Spleen (tissue), 11 donors: Measurements from ENCODE around the gene SRPK2. TPM values are rescaled to one million over a fixed set of nuclear protein-coding genes. Genes with fewer than 3 reads are reported as not detected.

Experiments used
- DNase-seq: peaks from one replicate; pipeline ENCODE4 v3.0.0-alpha.2; 2020
- H3K27ac ChIP-seq, 8 donors: fragments of 200-600 bp; sonication (generic) in 7 of 8; 1 replicate in 4 of 8; 2 replicates in 4 of 8; pipeline versions ENCODE4 v1.5.0 to v1.8.0; 2016 to 2021; ENCODE audit warnings: inconsistent platforms in 4 of 8, mild to moderate bottlenecking in 4 of 8, moderate library complexity in 1 of 8
- H3K27me3 ChIP-seq, 7 donors: fragments of 200-600 bp; sonication (generic) in 6 of 7; replicated peaks in 1 of 7; 1 replicate in 4 of 7; 2 replicates in 3 of 7; pipeline versions ENCODE4 v1.5.0 to v1.8.0; 2016 to 2021; ENCODE audit warnings: inconsistent platforms in 3 of 7, mild to moderate bottlenecking in 1 of 7
- H3K36me3 ChIP-seq, 6 donors: fragments of 200-600 bp; sonication (generic) in 5 of 6; 1 replicate in 4 of 6; 2 replicates in 2 of 6; pipeline versions ENCODE4 v1.5.0 to v1.8.0; 2016 to 2021; ENCODE audit warnings: inconsistent platforms in 2 of 6
- H3K4me1 ChIP-seq, 6 donors: fragments of 200-600 bp; sonication (generic) in 5 of 6; 1 replicate in 3 of 6; 2 replicates in 3 of 6; pipeline versions ENCODE4 v1.5.0 to v1.8.0; 2016 to 2021; ENCODE audit warnings: inconsistent platforms in 3 of 6
- H3K4me3 ChIP-seq, 8 donors: fragments of 200-600 bp; sonication (generic) in 7 of 8; 1 replicate in 4 of 8; 2 replicates in 4 of 8; pipeline versions ENCODE4 v1.5.0 to v1.8.0; 2016 to 2021; ENCODE audit warnings: inconsistent platforms in 4 of 8, mild to moderate bottlenecking in 4 of 8, moderate library complexity in 2 of 8
- H3K9me3 ChIP-seq, 8 donors: fragments of 200-600 bp; sonication (generic) in 7 of 8; 1 replicate in 4 of 8; 2 replicates in 4 of 8; pipeline versions ENCODE4 v1.5.0 to v1.8.0; 2016 to 2021; ENCODE audit warnings: inconsistent platforms in 4 of 8
- POLR2A ChIP-seq, 3 donors: fragments of 450-650 bp; IDR thresholded peaks; one replicate each; pipeline ENCODE4 v1.5.1; 2017; ENCODE audit warnings: antibody characterized with exemption in 3 of 3, mild to moderate bottlenecking in 1 of 3
- POLR2AphosphoS5 ChIP-seq, 3 donors: sonication (generic); formaldehyde crosslinking; IDR thresholded peaks; one replicate each; pipeline ENCODE4 v1.5.1; 2017; ENCODE audit warnings: antibody characterized with exemption in 3 of 3
- WGBS, 5 donors: extraction: QIAGEN DNeasy Blood & Tissue Kit in 3 of 5; methylation state at CpG; one replicate each; pipeline versions ENCODE4 v1.1.5 to v1.1.7; 2013 to 2018; 5-methylcytosine and 5-hydroxymethylcytosine counted together
- intact Hi-C: fragments of 100-400 bp; cut with DNase I; formaldehyde crosslinking; loops from one replicate; pipeline ENCODE4 v1.15.0; 2023; ENCODE audit warnings: low total_unique reads
- polyA plus RNA-seq, 3 donors: library from polyadenylated mRNA; stranded (reverse); fragments of 200-250 nt; gene quantifications; one replicate each; pipeline ENCODE4 v1.2.1, GENCODE V29; 2013
- total RNA-seq, 7 donors: library from RNA; depleted of rRNA in 3 of 7; stranded (reverse); fragments of >200 nt in 3 of 7; fragmentation: NEBNext Ultra II Directional in 4 of 7; extraction: Animal tissue kit (Norgen Biotek cat#: 25700) in 4 of 7; gene quantifications; one replicate each; pipeline versions ENCODE4 v1.1.0 to v1.2.1, GENCODE V29; 2016 to 2021
- TF ChIP-seq, protein P1 (sequence below), 11 experiments: fragments of 200-600 bp in 7 of 11; fragments of 450-650 bp in 4 of 11; sonication (generic) in 4 of 11; IDR thresholded peaks in 8 of 11; conservative IDR thresholded peaks in 3 of 11; 1 replicate in 7 of 11; 2 replicates in 4 of 11; pipeline versions ENCODE4 v1.4.0 to v1.8.0; 2016 to 2021; ENCODE audit warnings: antibody characterized with exemption in 11 of 11, inconsistent platforms in 4 of 11, mild to moderate bottlenecking in 1 of 11
- donor health status: healthy with polysubstance abuse.
- donor health status: DM: no; HTN: no; CAD: no; lungs with moderate emphysema.
- donor health status: DM: no; HTN: no; CAD: no.
- donor health status: Bipolar disorder and iron deficiency.
- donor health status: healthy.
- donor health status: DM: no; HTN: no; CAD: no.
- donor health status: DM: yes; HTN: yes; CAD: no.

SRPK2 gene
- total and polyA plus RNA-seq, 10 donors = 9.6 to 60.3 (median 46.2) TPM

DNA sequence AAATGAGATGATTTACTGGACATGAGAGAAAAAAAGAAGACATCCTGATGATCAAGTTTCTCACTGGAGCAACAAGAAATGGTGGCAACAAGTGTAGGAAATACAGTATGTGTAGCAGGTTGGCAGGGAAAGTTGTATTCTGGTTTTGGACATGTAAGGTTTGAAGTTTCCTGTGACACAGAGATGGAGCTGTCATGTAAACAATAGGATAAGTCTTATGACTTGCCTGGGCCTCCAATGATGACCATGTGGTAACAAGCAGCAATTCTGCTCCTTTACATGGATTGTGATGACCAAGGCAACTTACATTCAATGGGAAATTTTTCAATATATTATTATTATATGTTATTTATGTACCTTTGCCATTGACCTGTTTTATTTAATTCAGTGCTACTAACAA is 249.3 kb downstream of the SRPK2 start:
- Histone ChIP-seq H3K27me3 (no peaks in the 10 kb centered on the region), H3K9me3 (no peaks in the 10 kb centered on the region), H3K4me1 (no peaks in the 10 kb centered on the region), H3K36me3 (peaks cover 0 to 100% (median 27%) of the 10 kb centered on the region in 6 donors), H3K4me3 (no peak overlapping the region), H3K27ac (no peak overlapping the region)
- intact Hi-C loops = no loop called here
- DNase-seq = no peak
- no peak for TF ChIP-seq POLR2AphosphoS5 (IDR thresholded peaks at IDR 0.05)
- TF ChIP-seq POLR2A (IDR thresholded peaks at IDR 0.05) = no peak
- TF ChIP-seq, protein P1, sequence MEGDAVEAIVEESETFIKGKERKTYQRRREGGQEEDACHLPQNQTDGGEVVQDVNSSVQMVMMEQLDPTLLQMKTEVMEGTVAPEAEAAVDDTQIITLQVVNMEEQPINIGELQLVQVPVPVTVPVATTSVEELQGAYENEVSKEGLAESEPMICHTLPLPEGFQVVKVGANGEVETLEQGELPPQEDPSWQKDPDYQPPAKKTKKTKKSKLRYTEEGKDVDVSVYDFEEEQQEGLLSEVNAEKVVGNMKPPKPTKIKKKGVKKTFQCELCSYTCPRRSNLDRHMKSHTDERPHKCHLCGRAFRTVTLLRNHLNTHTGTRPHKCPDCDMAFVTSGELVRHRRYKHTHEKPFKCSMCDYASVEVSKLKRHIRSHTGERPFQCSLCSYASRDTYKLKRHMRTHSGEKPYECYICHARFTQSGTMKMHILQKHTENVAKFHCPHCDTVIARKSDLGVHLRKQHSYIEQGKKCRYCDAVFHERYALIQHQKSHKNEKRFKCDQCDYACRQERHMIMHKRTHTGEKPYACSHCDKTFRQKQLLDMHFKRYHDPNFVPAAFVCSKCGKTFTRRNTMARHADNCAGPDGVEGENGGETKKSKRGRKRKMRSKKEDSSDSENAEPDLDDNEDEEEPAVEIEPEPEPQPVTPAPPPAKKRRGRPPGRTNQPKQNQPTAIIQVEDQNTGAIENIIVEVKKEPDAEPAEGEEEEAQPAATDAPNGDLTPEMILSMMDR (IDR thresholded peaks at IDR 0.05 in 8 of 11, conservative IDR thresholded peaks at IDR 0.05 in 3 of 11) = no peak

DNA sequence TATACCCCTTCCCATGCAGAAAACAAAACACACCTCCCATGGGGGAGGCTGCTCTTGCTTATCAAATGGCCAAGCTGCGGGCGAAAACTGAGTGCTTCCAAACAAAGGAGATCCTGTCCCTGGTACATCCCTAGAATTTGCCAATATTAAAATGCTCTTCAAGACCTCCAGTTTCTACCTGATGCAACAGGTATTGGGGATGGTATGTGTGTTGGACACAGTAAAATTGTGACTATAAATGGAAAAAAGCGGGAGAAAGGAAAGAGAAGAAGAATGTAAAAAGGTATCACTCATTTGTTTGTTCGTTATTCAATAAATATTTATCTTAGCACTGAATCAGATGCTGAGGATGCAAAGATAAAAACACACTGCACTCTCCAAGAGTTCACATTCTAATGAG is 250.8 kb downstream of the SRPK2 start:
- Histone ChIP-seq H3K4me3 (no peak overlapping the region), H3K36me3 (peaks cover 0 to 100% (median 26%) of the 10 kb centered on the region in 6 donors), H3K27me3 (no peaks in the 10 kb centered on the region), H3K9me3 (no peaks in the 10 kb centered on the region), H3K4me1 (no peaks in the 10 kb centered on the region), H3K27ac (no peak overlapping the region)
- TF ChIP-seq POLR2A (IDR thresholded peaks at IDR 0.05) (no peak), POLR2AphosphoS5 (IDR thresholded peaks at IDR 0.05) (no peak)
- TF ChIP-seq, protein P1 (IDR thresholded peaks at IDR 0.05 in 8 of 11, conservative IDR thresholded peaks at IDR 0.05 in 3 of 11) = no peak
- DNase-seq = no peak
- 94 to 100% (median 96%) methylated on average over 4 of the region's 4 CpGs for WGBS, 5 donors
- intact Hi-C loops = no loop called here

GRCh38 chr7:105136221-105136620 is 252.5 kb downstream of the SRPK2 start:
- Histone ChIP-seq H3K4me3 (no peak overlapping the region), H3K36me3 (peaks cover 0 to 100% (median 23%) of the 10 kb centered on the region in 6 donors), H3K4me1 (peaks cover 0 to 15% (median 8%) of the 10 kb centered on the region in 6 donors), H3K27ac (no peak overlapping the region), H3K27me3 (no peaks in the 10 kb centered on the region), H3K9me3 (no peaks in the 10 kb centered on the region)
- 77 to 93% (median 89%) methylated on average over 3 of the region's 3 CpGs for WGBS, 5 donors
- no peak for TF ChIP-seq POLR2AphosphoS5 (IDR thresholded peaks at IDR 0.05)
- no peak for DNase-seq
- intact Hi-C loops = no loop called here

DNA sequence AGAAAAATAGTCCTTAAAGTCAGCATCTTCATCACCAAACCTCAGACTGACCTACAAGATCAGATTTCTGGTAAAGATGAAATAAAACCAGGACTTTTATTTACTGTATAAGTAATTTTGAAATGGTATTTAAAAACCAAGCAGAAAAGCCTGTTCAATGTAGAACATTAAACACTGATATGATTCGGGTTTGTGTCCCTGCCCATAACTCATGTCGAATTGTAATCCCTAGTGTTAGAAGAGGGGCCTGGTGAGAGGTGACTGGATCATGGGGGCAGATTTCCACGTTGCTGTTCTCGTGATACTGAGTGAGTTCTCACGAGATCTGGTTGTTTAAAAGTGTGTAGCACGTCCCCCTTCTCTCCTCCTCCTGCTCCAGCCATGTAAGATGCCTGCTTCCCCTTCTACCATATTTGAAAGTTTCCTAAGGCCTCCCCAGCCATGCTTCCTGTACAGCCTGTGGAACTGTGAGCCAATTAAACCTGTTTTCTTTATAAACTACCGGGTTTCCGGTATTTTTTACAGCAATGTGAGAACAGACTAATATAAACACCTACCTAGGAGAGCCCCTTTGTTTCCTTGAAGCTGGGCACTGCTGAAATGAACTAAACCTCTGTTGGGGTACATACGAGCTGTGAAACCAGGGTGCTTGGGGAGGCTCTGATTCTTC is 254.6 kb downstream of the SRPK2 start:
- TF ChIP-seq POLR2AphosphoS5 (IDR thresholded peaks at IDR 0.05) (no peak), POLR2A (IDR thresholded peaks at IDR 0.05) (no peak)
- TF ChIP-seq, protein P1 (IDR thresholded peaks at IDR 0.05 in 8 of 11, conservative IDR thresholded peaks at IDR 0.05 in 3 of 11) = no peak
- intact Hi-C loops = no loop called here
- WGBS, 5 donors = 84 to 93% (median 92%) methylated on average over 9 of the region's 9 CpGs
- H3K9me3 ChIP-seq = no peaks in the 10 kb centered on the region
- no peaks in the 10 kb centered on the region for H3K27me3 ChIP-seq
- H3K36me3 ChIP-seq = peaks cover 0 to 95% (median 21%) of the 10 kb centered on the region in 6 donors
- H3K27ac ChIP-seq = no peak overlapping the region
- peaks cover 0 to 22% (median 9%) of the 10 kb centered on the region in 6 donors for H3K4me1 ChIP-seq
- DNase-seq = no peak
- no peak overlapping the region for H3K4me3 ChIP-seq
